ENCODE results near the gene ECE2. TPM values are rescaled to one million over a fixed set of nuclear protein-coding genes. Genes with fewer than 3 reads are reported as not detected.

The ECE2 gene
- total and polyA plus RNA-seq, 4 donors: not detected

GRCh38 chr3:184257083-184257915 lies 18.5 kb upstream of the ECE2 start:
- DNase-seq (ENCODE audit: low spot score): no peak

More at GRCh38 chr3:184257083-184257915, 18.5 kb upstream of the ECE2 start:
- no peaks in the 10 kb centered on the region for H3K9me3 ChIP-seq (ENCODE audit: control insufficient read depth in 4 of 4, low read length in 3 of 4)
- H3K4me3 ChIP-seq (ENCODE audit: low read depth in 1 of 3, low read length in 3 of 3): no peak overlapping the region
- WGBS: 97% methylated on average over 23 of the region's 23 CpGs
- H3K9ac ChIP-seq (ENCODE audit: low read depth in 1 of 2, low read length in 2 of 2): no peak overlapping the region
- H3K36me3 ChIP-seq (ENCODE audit: control insufficient read depth in 4 of 4, insufficient read depth in 3 of 4, low read depth in 1 of 4, low read length in 3 of 4): peaks cover 0 to 5% (median 0%) of the 10 kb centered on the region in 4 donors
- peaks cover 9 to 23% (median 14%) of the 10 kb centered on the region in 4 donors for H3K4me1 ChIP-seq (ENCODE audit: control insufficient read depth in 4 of 4, insufficient read depth in 4 of 4, low read length in 3 of 4)
- no peak overlapping the region for H3K27ac ChIP-seq (ENCODE audit: low read depth in 1 of 2, low read length in 2 of 2)
- no peak for TF ChIP-seq YY1 (IDR thresholded peaks at IDR 0.05)
- no peak for TF ChIP-seq EGR1 (IDR thresholded peaks at IDR 0.05; ENCODE audit: low read depth in 2 of 2)
- no peak for TF ChIP-seq FOXA2 (IDR thresholded peaks at IDR 0.05)
- TF ChIP-seq, protein P1, sequence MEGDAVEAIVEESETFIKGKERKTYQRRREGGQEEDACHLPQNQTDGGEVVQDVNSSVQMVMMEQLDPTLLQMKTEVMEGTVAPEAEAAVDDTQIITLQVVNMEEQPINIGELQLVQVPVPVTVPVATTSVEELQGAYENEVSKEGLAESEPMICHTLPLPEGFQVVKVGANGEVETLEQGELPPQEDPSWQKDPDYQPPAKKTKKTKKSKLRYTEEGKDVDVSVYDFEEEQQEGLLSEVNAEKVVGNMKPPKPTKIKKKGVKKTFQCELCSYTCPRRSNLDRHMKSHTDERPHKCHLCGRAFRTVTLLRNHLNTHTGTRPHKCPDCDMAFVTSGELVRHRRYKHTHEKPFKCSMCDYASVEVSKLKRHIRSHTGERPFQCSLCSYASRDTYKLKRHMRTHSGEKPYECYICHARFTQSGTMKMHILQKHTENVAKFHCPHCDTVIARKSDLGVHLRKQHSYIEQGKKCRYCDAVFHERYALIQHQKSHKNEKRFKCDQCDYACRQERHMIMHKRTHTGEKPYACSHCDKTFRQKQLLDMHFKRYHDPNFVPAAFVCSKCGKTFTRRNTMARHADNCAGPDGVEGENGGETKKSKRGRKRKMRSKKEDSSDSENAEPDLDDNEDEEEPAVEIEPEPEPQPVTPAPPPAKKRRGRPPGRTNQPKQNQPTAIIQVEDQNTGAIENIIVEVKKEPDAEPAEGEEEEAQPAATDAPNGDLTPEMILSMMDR (IDR thresholded peaks at IDR 0.05; ENCODE audit: low read depth, low read length, missing input control): no peak
- no peak for TF ChIP-seq RXRA (IDR thresholded peaks at IDR 0.05)
- no peak for TF ChIP-seq FOXA1 (IDR thresholded peaks at IDR 0.05)
- no peak for TF ChIP-seq NR2F2 (IDR thresholded peaks at IDR 0.05)
- TF ChIP-seq HNF4G (IDR thresholded peaks at IDR 0.05): no peak
- TF ChIP-seq RAD21 (IDR thresholded peaks at IDR 0.05): no peak
- no peak for TF ChIP-seq ATF3 (IDR thresholded peaks at IDR 0.05)
- no peak for TF ChIP-seq HNF4A (conservative IDR thresholded peaks at IDR 0.05)
- TF ChIP-seq, protein P2, sequence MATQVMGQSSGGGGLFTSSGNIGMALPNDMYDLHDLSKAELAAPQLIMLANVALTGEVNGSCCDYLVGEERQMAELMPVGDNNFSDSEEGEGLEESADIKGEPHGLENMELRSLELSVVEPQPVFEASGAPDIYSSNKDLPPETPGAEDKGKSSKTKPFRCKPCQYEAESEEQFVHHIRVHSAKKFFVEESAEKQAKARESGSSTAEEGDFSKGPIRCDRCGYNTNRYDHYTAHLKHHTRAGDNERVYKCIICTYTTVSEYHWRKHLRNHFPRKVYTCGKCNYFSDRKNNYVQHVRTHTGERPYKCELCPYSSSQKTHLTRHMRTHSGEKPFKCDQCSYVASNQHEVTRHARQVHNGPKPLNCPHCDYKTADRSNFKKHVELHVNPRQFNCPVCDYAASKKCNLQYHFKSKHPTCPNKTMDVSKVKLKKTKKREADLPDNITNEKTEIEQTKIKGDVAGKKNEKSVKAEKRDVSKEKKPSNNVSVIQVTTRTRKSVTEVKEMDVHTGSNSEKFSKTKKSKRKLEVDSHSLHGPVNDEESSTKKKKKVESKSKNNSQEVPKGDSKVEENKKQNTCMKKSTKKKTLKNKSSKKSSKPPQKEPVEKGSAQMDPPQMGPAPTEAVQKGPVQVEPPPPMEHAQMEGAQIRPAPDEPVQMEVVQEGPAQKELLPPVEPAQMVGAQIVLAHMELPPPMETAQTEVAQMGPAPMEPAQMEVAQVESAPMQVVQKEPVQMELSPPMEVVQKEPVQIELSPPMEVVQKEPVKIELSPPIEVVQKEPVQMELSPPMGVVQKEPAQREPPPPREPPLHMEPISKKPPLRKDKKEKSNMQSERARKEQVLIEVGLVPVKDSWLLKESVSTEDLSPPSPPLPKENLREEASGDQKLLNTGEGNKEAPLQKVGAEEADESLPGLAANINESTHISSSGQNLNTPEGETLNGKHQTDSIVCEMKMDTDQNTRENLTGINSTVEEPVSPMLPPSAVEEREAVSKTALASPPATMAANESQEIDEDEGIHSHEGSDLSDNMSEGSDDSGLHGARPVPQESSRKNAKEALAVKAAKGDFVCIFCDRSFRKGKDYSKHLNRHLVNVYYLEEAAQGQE (IDR thresholded peaks at IDR 0.05): no peak
- no peak for TF ChIP-seq ZBTB33 (IDR thresholded peaks at IDR 0.05)
- TF ChIP-seq TAF1 (conservative IDR thresholded peaks at IDR 0.05): no peak
- no peak for TF ChIP-seq GABPA (IDR thresholded peaks at IDR 0.05 in 1 of 2, conservative IDR thresholded peaks at IDR 0.05 in 1 of 2)
- TF ChIP-seq, protein P3, sequence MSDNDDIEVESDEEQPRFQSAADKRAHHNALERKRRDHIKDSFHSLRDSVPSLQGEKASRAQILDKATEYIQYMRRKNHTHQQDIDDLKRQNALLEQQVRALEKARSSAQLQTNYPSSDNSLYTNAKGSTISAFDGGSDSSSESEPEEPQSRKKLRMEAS (IDR thresholded peaks at IDR 0.05): no peak
- no peaks in the 10 kb centered on the region for H3K27me3 ChIP-seq (ENCODE audit: control insufficient read depth in 4 of 4, insufficient read depth in 4 of 4, low read length in 3 of 4)
